Ishikawa (cell line): ENCODE results near the gene SOX6.

Source experiments
- CEBPB ChIP-seq: IDR thresholded peaks from 2 replicates; pipeline ENCODE4 v1.6.1; 2012
- CREB1 ChIP-seq: IDR thresholded peaks from 2 replicates; pipeline ENCODE4 v1.6.1; 2012; ENCODE audit warnings: low read depth
- EGR1 ChIP-seq: IDR thresholded peaks from 2 replicates; pipeline ENCODE4 v1.6.1; 2012
- EP300 ChIP-seq: IDR thresholded peaks from 2 replicates; pipeline ENCODE4 v1.6.1; 2012; ENCODE audit warnings: borderline replicate concordance
- FOXM1 ChIP-seq: IDR thresholded peaks from 2 replicates; pipeline ENCODE4 v1.6.1; 2012; ENCODE audit warnings: low read depth, borderline replicate concordance
- MAX ChIP-seq: IDR thresholded peaks from 2 replicates; pipeline ENCODE4 v1.6.1; 2012
- NFIC ChIP-seq: IDR thresholded peaks from 2 replicates; pipeline ENCODE4 v1.6.1; 2012
- RAD21 ChIP-seq: IDR thresholded peaks from 2 replicates; pipeline ENCODE4 v1.6.1; 2012; ENCODE audit warnings: low read depth
- REST ChIP-seq: IDR thresholded peaks from 2 replicates; pipeline ENCODE4 v1.6.1; 2012; ENCODE audit warnings: low read depth, mild to moderate bottlenecking
- TAF1 ChIP-seq: IDR thresholded peaks from 2 replicates; pipeline ENCODE4 v1.6.1; 2012; ENCODE audit warnings: low read depth, mild to moderate bottlenecking
- TCF12 ChIP-seq: IDR thresholded peaks from 2 replicates; pipeline ENCODE4 v1.6.1; 2012; ENCODE audit warnings: low read depth
- TEAD4 ChIP-seq: IDR thresholded peaks from 2 replicates; pipeline ENCODE4 v1.6.1; 2012
- USF1 ChIP-seq: IDR thresholded peaks from 2 replicates; pipeline ENCODE4 v1.6.1; 2012
- YY1 ChIP-seq: IDR thresholded peaks from 2 replicates; pipeline ENCODE4 v1.6.1; 2012; ENCODE audit warnings: low read depth
- ZBTB7A ChIP-seq: IDR thresholded peaks from 2 replicates; pipeline ENCODE4 v1.6.1; 2012; ENCODE audit warnings: low read depth

The SOX6 gene

GRCh38 chr11:15947681-15948648, 408.4 kb downstream of the SOX6 start:
- TF ChIP-seq TCF12 (no peak), YY1 (no peak), ZBTB7A (no peak), EP300 (no peak)

GRCh38 chr11:15945726-15946125, 410.6 kb downstream of the SOX6 start:
- TF ChIP-seq EP300 (no peak), USF1 (no peak), EGR1 (no peak), CEBPB (no peak)

GRCh38 chr11:15944460-15944859, 411.9 kb downstream of the SOX6 start:
- TF ChIP-seq CREB1 = no peak
- no peak for TF ChIP-seq EP300
- TF ChIP-seq YY1 = no peak
- TF ChIP-seq MAX = no peak
- TF ChIP-seq EGR1 = no peak
- TF ChIP-seq NFIC = no peak
- TF ChIP-seq CEBPB = no peak
- TF ChIP-seq RAD21 = no peak
- TF ChIP-seq FOXM1 = no peak
- no peak for TF ChIP-seq TCF12
- no peak for TF ChIP-seq USF1

- TF ChIP-seq MAX (no peak), FOXM1 (no peak), ZBTB7A (no peak), TAF1 (no peak), EGR1 (no peak), YY1 (no peak), TEAD4 (no peak), NFIC (no peak), REST (no peak), CEBPB (no peak), TCF12 (no peak), RAD21 (no peak)
Observed at GRCh38 chr11:15943418-15944197, 412.7 kb downstream of the SOX6 start.

- TF ChIP-seq TEAD4 (no peak), EP300 (no peak), NFIC (no peak), EGR1 (no peak), CREB1 (no peak), ZBTB7A (no peak), CEBPB (no peak), RAD21 (no peak), MAX (no peak), FOXM1 (no peak), USF1 (no peak), TCF12 (no peak), REST (no peak)
Observed at GRCh38 chr11:15942936-15943335, 413.4 kb downstream of the SOX6 start.
